ENCODE measurements around the gene TMEM183A. TPM values are rescaled to one million over a fixed set of nuclear protein-coding genes. Genes with fewer than 3 reads are reported as not detected.

Gene TMEM183A
- total and polyA plus RNA-seq, 9 of the 15 experiments (the other 6 are each of a cell fraction or from before 2014, with no cell fraction given) = 23.4 to 190 (median 124) TPM

DNA sequence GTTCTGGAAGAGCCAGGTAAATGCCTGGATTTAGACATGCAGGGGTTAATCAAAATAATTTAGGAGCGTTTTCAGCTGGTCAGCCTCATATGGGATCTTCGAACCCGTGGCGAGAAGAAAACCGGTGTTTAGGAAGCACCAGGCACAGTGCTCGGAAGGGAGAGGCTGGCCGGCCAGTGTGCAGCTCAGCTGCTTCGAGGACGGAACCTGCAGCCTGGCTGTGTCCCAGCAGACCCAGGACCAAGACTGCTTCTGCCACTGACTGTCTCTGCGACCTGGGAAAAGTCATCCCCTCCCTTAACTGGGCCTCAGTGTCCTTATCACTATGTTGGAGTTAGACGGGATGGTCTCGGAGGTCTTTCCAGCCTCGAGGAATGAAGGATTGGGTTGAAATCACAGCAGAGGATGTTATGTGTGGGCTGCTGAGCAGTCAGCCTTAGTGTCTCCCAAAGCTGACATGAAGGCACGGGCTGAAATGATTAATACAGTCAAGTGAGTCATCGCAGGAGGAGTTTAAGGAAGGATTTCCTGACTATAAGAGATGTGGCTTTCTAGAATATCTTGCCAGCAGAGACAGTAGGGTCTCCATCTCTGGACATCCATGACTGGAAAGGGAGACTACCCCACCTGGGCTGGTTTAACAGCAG is 39.9 kb downstream of the TMEM183A start (continued):
- TF ChIP-seq, protein P1, sequence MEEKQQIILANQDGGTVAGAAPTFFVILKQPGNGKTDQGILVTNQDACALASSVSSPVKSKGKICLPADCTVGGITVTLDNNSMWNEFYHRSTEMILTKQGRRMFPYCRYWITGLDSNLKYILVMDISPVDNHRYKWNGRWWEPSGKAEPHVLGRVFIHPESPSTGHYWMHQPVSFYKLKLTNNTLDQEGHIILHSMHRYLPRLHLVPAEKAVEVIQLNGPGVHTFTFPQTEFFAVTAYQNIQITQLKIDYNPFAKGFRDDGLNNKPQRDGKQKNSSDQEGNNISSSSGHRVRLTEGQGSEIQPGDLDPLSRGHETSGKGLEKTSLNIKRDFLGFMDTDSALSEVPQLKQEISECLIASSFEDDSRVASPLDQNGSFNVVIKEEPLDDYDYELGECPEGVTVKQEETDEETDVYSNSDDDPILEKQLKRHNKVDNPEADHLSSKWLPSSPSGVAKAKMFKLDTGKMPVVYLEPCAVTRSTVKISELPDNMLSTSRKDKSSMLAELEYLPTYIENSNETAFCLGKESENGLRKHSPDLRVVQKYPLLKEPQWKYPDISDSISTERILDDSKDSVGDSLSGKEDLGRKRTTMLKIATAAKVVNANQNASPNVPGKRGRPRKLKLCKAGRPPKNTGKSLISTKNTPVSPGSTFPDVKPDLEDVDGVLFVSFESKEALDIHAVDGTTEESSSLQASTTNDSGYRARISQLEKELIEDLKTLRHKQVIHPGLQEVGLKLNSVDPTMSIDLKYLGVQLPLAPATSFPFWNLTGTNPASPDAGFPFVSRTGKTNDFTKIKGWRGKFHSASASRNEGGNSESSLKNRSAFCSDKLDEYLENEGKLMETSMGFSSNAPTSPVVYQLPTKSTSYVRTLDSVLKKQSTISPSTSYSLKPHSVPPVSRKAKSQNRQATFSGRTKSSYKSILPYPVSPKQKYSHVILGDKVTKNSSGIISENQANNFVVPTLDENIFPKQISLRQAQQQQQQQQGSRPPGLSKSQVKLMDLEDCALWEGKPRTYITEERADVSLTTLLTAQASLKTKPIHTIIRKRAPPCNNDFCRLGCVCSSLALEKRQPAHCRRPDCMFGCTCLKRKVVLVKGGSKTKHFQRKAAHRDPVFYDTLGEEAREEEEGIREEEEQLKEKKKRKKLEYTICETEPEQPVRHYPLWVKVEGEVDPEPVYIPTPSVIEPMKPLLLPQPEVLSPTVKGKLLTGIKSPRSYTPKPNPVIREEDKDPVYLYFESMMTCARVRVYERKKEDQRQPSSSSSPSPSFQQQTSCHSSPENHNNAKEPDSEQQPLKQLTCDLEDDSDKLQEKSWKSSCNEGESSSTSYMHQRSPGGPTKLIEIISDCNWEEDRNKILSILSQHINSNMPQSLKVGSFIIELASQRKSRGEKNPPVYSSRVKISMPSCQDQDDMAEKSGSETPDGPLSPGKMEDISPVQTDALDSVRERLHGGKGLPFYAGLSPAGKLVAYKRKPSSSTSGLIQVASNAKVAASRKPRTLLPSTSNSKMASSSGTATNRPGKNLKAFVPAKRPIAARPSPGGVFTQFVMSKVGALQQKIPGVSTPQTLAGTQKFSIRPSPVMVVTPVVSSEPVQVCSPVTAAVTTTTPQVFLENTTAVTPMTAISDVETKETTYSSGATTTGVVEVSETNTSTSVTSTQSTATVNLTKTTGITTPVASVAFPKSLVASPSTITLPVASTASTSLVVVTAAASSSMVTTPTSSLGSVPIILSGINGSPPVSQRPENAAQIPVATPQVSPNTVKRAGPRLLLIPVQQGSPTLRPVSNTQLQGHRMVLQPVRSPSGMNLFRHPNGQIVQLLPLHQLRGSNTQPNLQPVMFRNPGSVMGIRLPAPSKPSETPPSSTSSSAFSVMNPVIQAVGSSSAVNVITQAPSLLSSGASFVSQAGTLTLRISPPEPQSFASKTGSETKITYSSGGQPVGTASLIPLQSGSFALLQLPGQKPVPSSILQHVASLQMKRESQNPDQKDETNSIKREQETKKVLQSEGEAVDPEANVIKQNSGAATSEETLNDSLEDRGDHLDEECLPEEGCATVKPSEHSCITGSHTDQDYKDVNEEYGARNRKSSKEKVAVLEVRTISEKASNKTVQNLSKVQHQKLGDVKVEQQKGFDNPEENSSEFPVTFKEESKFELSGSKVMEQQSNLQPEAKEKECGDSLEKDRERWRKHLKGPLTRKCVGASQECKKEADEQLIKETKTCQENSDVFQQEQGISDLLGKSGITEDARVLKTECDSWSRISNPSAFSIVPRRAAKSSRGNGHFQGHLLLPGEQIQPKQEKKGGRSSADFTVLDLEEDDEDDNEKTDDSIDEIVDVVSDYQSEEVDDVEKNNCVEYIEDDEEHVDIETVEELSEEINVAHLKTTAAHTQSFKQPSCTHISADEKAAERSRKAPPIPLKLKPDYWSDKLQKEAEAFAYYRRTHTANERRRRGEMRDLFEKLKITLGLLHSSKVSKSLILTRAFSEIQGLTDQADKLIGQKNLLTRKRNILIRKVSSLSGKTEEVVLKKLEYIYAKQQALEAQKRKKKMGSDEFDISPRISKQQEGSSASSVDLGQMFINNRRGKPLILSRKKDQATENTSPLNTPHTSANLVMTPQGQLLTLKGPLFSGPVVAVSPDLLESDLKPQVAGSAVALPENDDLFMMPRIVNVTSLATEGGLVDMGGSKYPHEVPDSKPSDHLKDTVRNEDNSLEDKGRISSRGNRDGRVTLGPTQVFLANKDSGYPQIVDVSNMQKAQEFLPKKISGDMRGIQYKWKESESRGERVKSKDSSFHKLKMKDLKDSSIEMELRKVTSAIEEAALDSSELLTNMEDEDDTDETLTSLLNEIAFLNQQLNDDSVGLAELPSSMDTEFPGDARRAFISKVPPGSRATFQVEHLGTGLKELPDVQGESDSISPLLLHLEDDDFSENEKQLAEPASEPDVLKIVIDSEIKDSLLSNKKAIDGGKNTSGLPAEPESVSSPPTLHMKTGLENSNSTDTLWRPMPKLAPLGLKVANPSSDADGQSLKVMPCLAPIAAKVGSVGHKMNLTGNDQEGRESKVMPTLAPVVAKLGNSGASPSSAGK (IDR thresholded peaks at IDR 0.05) = no peak
- TF ChIP-seq ZBTB17 (CRISPR knock-in tag; IDR thresholded peaks at IDR 0.05) = no peak
- no peak for TF ChIP-seq WHSC1 (IDR thresholded peaks at IDR 0.05; ENCODE audit: low read length)
- TF ChIP-seq MEF2A (IDR thresholded peaks at IDR 0.05; ENCODE audit: control insufficient read depth, low read depth, low read length) = no peak
- TF ChIP-seq SRSF9 (IDR thresholded peaks at IDR 0.05; ENCODE audit: borderline replicate concordance, low read depth, low read length) = no peak
- TF ChIP-seq, protein P2, sequence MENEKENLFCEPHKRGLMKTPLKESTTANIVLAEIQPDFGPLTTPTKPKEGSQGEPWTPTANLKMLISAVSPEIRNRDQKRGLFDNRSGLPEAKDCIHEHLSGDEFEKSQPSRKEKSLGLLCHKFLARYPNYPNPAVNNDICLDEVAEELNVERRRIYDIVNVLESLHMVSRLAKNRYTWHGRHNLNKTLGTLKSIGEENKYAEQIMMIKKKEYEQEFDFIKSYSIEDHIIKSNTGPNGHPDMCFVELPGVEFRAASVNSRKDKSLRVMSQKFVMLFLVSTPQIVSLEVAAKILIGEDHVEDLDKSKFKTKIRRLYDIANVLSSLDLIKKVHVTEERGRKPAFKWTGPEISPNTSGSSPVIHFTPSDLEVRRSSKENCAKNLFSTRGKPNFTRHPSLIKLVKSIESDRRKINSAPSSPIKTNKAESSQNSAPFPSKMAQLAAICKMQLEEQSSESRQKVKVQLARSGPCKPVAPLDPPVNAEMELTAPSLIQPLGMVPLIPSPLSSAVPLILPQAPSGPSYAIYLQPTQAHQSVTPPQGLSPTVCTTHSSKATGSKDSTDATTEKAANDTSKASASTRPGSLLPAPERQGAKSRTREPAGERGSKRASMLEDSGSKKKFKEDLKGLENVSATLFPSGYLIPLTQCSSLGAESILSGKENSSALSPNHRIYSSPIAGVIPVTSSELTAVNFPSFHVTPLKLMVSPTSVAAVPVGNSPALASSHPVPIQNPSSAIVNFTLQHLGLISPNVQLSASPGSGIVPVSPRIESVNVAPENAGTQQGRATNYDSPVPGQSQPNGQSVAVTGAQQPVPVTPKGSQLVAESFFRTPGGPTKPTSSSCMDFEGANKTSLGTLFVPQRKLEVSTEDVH (IDR thresholded peaks at IDR 0.05; ENCODE audit: low read depth, partially characterized antibody) = no peak
- no peak for TF ChIP-seq GABPB1 (CRISPR knock-in tag; IDR thresholded peaks at IDR 0.05)
- TF ChIP-seq, protein P3, sequence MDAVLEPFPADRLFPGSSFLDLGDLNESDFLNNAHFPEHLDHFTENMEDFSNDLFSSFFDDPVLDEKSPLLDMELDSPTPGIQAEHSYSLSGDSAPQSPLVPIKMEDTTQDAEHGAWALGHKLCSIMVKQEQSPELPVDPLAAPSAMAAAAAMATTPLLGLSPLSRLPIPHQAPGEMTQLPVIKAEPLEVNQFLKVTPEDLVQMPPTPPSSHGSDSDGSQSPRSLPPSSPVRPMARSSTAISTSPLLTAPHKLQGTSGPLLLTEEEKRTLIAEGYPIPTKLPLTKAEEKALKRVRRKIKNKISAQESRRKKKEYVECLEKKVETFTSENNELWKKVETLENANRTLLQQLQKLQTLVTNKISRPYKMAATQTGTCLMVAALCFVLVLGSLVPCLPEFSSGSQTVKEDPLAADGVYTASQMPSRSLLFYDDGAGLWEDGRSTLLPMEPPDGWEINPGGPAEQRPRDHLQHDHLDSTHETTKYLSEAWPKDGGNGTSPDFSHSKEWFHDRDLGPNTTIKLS (IDR thresholded peaks at IDR 0.05; ENCODE audit: borderline replicate concordance, low read depth) = no peak
- TF ChIP-seq CBFA2T3 (IDR thresholded peaks at IDR 0.05) = no peak
- TF ChIP-seq TAF1 (IDR thresholded peaks at IDR 0.05; ENCODE audit: control insufficient read depth, extremely low read depth, insufficient read depth, low read length, severe bottlenecking) = no peak
